ENCODE results near the gene CCDC40. TPM values are rescaled to one million over a fixed set of nuclear protein-coding genes. Genes with fewer than 3 reads are reported as not detected.

Gene CCDC40
- total and polyA plus RNA-seq, 2 donors (not counting 1 experiment from before 2014, with no cell fraction given), result 0.63 to 3.2 TPM

- Mint-ChIP-seq H3K9me3 (ENCODE audit: insufficient read depth) (no peaks in the 10 kb centered on the region), H3K4me1 (no peaks in the 10 kb centered on the region), H3K27me3 (peaks cover 5% of the 10 kb centered on the region), H3K27ac (no peak overlapping the region), H3K4me3 (no peak overlapping the region)
- POLR2A ChIA-PET, result no interaction called here
- no peak overlapping the region for H3K27ac ChIP-seq (ENCODE audit: low read length in 2 of 2)
- H3K4me2 ChIP-seq (replicated peaks; ENCODE audit: low read depth, low read length, poor library complexity, severe bottlenecking), result no peak overlapping the region
- no peaks in the 10 kb centered on the region for H3K4me1 ChIP-seq (ENCODE audit: control insufficient read depth in 2 of 2, insufficient read depth in 2 of 2, low read length in 2 of 2)
- no peak overlapping the region for H3K9ac ChIP-seq (ENCODE audit: low read length)
- H3K79me2 ChIP-seq (ENCODE audit: control insufficient read depth, insufficient read depth, low read length), result no peaks in the 10 kb centered on the region
- no peaks in the 10 kb centered on the region for H3K36me3 ChIP-seq (replicated peaks in 1 of 2; ENCODE audit: control extremely low read depth in 1 of 2, control insufficient read depth in 1 of 2, extremely low read depth in 1 of 2, insufficient read depth in 2 of 2, low read length in 1 of 2)
- H3K4me3 ChIP-seq (ENCODE audit: control extremely low read depth in 1 of 5, extremely low read depth in 1 of 5, insufficient read depth in 1 of 5, low read depth in 2 of 5, low read length in 4 of 5), result no peak overlapping the region
- CTCF ChIA-PET, result no interaction called here
- intact Hi-C loops (cut with micrococcal nuclease), result no loop called here
- TF ChIP-seq CTCF (IDR thresholded peaks at IDR 0.05), result no peak
- TF ChIP-seq EZH2 (IDR thresholded peaks at IDR 0.05; ENCODE audit: borderline replicate concordance, insufficient read depth, low read depth, low read length, poor library complexity, severe bottlenecking), result no peak
- 89% methylated on average over 6 of the region's 12 CpGs for WGBS (ENCODE audit: insufficient coverage)
- DNase-seq (no peak), ATAC-seq (ENCODE audit: low read depth) (no peak)
- peaks cover 0 to 3% (median 0%) of the 10 kb centered on the region in 3 donors for H3K9me3 ChIP-seq (ENCODE audit: control extremely low read depth in 1 of 3, control insufficient read depth in 2 of 3, insufficient read depth in 1 of 3, low read length in 2 of 3)
- H2AFZ ChIP-seq (ENCODE audit: insufficient read depth, low read depth, low read length, poor library complexity, severe bottlenecking), result no peak overlapping the region
- H4K20me1 ChIP-seq (ENCODE audit: control insufficient read depth, insufficient read depth, low read length, poor library complexity, severe bottlenecking), result no peaks in the 10 kb centered on the region
- H3K27me3 ChIP-seq (replicated peaks in 1 of 4; ENCODE audit: control extremely low read depth in 1 of 4, control insufficient read depth in 3 of 4, insufficient read depth in 4 of 4, low read length in 3 of 4), result no peaks in the 10 kb centered on the region
These were observed 25.0 kb downstream of the CCDC40 start for GRCh38 chr17:80061421-80061820.

GRCh38 chr17:80063830-80064585 is 27.6 kb downstream of the CCDC40 start:
- no peak overlapping the region for H2AFZ ChIP-seq (ENCODE audit: insufficient read depth, low read depth, low read length, poor library complexity, severe bottlenecking)
- DNase-seq, result no peak

More at GRCh38 chr17:80063830-80064585, 27.6 kb downstream of the CCDC40 start:
- 86% methylated on average over 24 of the region's 27 CpGs for WGBS (ENCODE audit: insufficient coverage)
- ChIA-PET CTCF (interaction anchor here (1.0 kb wide), 1 partner anchor 56 kb away, joined by 3 read pairs; no protein-coding TSS in a partner anchor), POLR2A (no interaction called here)
- TF ChIP-seq CTCF (IDR thresholded peaks at IDR 0.05), result no peak
- no peak for TF ChIP-seq EZH2 (IDR thresholded peaks at IDR 0.05; ENCODE audit: borderline replicate concordance, insufficient read depth, low read depth, low read length, poor library complexity, severe bottlenecking)
- no peak overlapping the region for H3K27ac Mint-ChIP-seq
- H3K9me3 Mint-ChIP-seq (ENCODE audit: insufficient read depth), result no peaks in the 10 kb centered on the region
- intact Hi-C loops (cut with micrococcal nuclease), result no loop called here
- Histone ChIP-seq H3K9me3 (ENCODE audit: control extremely low read depth in 1 of 3, control insufficient read depth in 2 of 3, insufficient read depth in 1 of 3, low read length in 2 of 3) (peaks cover 0 to 3% (median 0%) of the 10 kb centered on the region in 3 donors), H3K36me3 (replicated peaks in 1 of 2; ENCODE audit: control extremely low read depth in 1 of 2, control insufficient read depth in 1 of 2, extremely low read depth in 1 of 2, insufficient read depth in 2 of 2, low read length in 1 of 2) (no peaks in the 10 kb centered on the region), H3K4me1 (ENCODE audit: control insufficient read depth in 2 of 2, insufficient read depth in 2 of 2, low read length in 2 of 2) (no peaks in the 10 kb centered on the region), H3K27me3 (replicated peaks in 1 of 4; ENCODE audit: control extremely low read depth in 1 of 4, control insufficient read depth in 3 of 4, insufficient read depth in 4 of 4, low read length in 3 of 4) (no peaks in the 10 kb centered on the region), H3K79me2 (ENCODE audit: control insufficient read depth, insufficient read depth, low read length) (no peaks in the 10 kb centered on the region), H3K27ac (ENCODE audit: low read length in 2 of 2) (no peak overlapping the region), H3K9ac (ENCODE audit: low read length) (no peak overlapping the region), H4K20me1 (ENCODE audit: control insufficient read depth, insufficient read depth, low read length, poor library complexity, severe bottlenecking) (no peaks in the 10 kb centered on the region), H3K4me3 (ENCODE audit: control extremely low read depth in 1 of 5, extremely low read depth in 1 of 5, insufficient read depth in 1 of 5, low read depth in 2 of 5, low read length in 4 of 5) (no peak overlapping the region), H3K4me2 (replicated peaks; ENCODE audit: low read depth, low read length, poor library complexity, severe bottlenecking) (no peak overlapping the region)
- peaks cover 10% of the 10 kb centered on the region for H3K27me3 Mint-ChIP-seq
- H3K4me1 Mint-ChIP-seq, result no peaks in the 10 kb centered on the region
- no peak overlapping the region for H3K4me3 Mint-ChIP-seq
- ATAC-seq (ENCODE audit: low read depth), result no peak

Measured in B cell (primary cell).